ENCODE data around the gene TBC1D8B. TPM values are rescaled to one million over a fixed set of nuclear protein-coding genes. Genes with fewer than 3 reads are reported as not detected.

Gene TBC1D8B
- total and polyA plus RNA-seq, 9 of the 15 experiments (the other 6 are each of a cell fraction or from before 2014, with no cell fraction given), result 0.04 to 0.36 (median 0.10) TPM; not detected in 1

DNA sequence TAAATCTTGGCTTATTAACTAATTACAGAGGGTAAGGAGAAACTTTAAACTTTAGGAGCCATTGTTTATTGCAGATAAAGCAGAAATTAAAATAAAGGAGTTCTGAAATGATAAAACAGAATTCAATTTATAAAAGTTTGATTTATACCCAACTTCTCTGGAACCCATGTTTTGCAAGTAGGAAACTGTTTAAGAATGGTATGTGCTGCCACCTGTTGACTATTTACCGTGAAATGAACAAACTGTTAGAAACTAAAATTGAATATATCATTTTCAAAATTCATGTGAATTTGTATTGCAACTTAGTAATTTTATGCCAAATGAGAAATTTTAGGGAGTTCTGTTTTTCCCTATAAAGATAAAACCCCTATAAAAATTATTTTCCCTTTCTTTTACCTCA, 11.0 kb upstream of the TBC1D8B start (continued):
- TF ChIP-seq NRF1 (conservative IDR thresholded peaks at IDR 0.05 in 1 of 2, IDR thresholded peaks at IDR 0.05 in 1 of 2) (no peak), RNF2 (IDR thresholded peaks at IDR 0.05) (no peak), HNRNPH1 (optimal IDR thresholded peaks at IDR 0.05; ENCODE audit: low read depth, low read length) (no peak)
- TF ChIP-seq, protein P1, sequence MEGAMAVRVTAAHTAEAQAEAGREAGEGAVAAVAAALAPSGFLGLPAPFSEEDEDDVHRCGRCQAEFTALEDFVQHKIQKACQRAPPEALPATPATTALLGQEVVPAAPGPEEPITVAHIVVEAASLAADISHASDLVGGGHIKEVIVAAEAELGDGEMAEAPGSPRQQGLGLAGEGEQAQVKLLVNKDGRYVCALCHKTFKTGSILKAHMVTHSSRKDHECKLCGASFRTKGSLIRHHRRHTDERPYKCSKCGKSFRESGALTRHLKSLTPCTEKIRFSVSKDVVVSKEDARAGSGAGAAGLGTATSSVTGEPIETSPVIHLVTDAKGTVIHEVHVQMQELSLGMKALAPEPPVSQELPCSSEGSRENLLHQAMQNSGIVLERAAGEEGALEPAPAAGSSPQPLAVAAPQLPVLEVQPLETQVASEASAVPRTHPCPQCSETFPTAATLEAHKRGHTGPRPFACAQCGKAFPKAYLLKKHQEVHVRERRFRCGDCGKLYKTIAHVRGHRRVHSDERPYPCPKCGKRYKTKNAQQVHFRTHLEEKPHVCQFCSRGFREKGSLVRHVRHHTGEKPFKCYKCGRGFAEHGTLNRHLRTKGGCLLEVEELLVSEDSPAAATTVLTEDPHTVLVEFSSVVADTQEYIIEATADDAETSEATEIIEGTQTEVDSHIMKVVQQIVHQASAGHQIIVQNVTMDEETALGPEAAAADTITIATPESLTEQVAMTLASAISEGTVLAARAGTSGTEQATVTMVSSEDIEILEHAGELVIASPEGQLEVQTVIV (CRISPR knock-in tag; IDR thresholded peaks at IDR 0.05; ENCODE audit: borderline replicate concordance), result no peak
- TF ChIP-seq, protein P2, sequence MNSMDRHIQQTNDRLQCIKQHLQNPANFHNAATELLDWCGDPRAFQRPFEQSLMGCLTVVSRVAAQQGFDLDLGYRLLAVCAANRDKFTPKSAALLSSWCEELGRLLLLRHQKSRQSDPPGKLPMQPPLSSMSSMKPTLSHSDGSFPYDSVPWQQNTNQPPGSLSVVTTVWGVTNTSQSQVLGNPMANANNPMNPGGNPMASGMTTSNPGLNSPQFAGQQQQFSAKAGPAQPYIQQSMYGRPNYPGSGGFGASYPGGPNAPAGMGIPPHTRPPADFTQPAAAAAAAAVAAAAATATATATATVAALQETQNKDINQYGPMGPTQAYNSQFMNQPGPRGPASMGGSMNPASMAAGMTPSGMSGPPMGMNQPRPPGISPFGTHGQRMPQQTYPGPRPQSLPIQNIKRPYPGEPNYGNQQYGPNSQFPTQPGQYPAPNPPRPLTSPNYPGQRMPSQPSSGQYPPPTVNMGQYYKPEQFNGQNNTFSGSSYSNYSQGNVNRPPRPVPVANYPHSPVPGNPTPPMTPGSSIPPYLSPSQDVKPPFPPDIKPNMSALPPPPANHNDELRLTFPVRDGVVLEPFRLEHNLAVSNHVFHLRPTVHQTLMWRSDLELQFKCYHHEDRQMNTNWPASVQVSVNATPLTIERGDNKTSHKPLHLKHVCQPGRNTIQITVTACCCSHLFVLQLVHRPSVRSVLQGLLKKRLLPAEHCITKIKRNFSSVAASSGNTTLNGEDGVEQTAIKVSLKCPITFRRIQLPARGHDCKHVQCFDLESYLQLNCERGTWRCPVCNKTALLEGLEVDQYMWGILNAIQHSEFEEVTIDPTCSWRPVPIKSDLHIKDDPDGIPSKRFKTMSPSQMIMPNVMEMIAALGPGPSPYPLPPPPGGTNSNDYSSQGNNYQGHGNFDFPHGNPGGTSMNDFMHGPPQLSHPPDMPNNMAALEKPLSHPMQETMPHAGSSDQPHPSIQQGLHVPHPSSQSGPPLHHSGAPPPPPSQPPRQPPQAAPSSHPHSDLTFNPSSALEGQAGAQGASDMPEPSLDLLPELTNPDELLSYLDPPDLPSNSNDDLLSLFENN (IDR thresholded peaks at IDR 0.05; ENCODE audit: low read depth in 2 of 2, low read length in 2 of 2), result no peak
- TF ChIP-seq, protein P3, sequence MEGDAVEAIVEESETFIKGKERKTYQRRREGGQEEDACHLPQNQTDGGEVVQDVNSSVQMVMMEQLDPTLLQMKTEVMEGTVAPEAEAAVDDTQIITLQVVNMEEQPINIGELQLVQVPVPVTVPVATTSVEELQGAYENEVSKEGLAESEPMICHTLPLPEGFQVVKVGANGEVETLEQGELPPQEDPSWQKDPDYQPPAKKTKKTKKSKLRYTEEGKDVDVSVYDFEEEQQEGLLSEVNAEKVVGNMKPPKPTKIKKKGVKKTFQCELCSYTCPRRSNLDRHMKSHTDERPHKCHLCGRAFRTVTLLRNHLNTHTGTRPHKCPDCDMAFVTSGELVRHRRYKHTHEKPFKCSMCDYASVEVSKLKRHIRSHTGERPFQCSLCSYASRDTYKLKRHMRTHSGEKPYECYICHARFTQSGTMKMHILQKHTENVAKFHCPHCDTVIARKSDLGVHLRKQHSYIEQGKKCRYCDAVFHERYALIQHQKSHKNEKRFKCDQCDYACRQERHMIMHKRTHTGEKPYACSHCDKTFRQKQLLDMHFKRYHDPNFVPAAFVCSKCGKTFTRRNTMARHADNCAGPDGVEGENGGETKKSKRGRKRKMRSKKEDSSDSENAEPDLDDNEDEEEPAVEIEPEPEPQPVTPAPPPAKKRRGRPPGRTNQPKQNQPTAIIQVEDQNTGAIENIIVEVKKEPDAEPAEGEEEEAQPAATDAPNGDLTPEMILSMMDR (IDR thresholded peaks at IDR 0.05 in 2 of 3, conservative IDR thresholded peaks at IDR 0.05 in 1 of 3; ENCODE audit: insufficient read depth in 2 of 3, low read depth in 1 of 3, low read length in 3 of 3), result peak in 1 of 3 experiments; percentile 22; a peak in 1 of 6 replicates
